ENCODE results near the gene RELCH.

Gene RELCH

GRCh38 chr18:62264984-62265383 is 77.9 kb downstream of the RELCH start:
- no peak for DNase-seq

- DNase-seq: no peak
Measured at GRCh38 chr18:62277045-62277444, 90.0 kb downstream of the RELCH start.

GRCh38 chr18:62279561-62279960 is 92.5 kb downstream of the RELCH start:
- no peak for DNase-seq

- no peak for DNase-seq
Measured at GRCh38 chr18:62280058-62280457, 93.0 kb downstream of the RELCH start.

- no peak for DNase-seq
Measured at GRCh38 chr18:62280786-62281185, 93.7 kb downstream of the RELCH start.

GRCh38 chr18:62281684-62282083 is 94.6 kb downstream of the RELCH start:
- peak; percentile 61 for DNase-seq

GRCh38 chr18:62282188-62282629 is 95.2 kb downstream of the RELCH start:
- peak; percentile 59 for DNase-seq

GRCh38 chr18:62284637-62285036 is 97.6 kb downstream of the RELCH start:
- no peak for DNase-seq

- no peak for DNase-seq
Measured at GRCh38 chr18:62285281-62285680, 98.2 kb downstream of the RELCH start.

GRCh38 chr18:62287781-62288664 is 101.0 kb downstream of the RELCH start:
- DNase-seq: no peak

GRCh38 chr18:62288665-62289008 is 101.6 kb downstream of the RELCH start:
- no peak for DNase-seq

- DNase-seq: peak; percentile 33
Measured at GRCh38 chr18:62289047-62289446, 102.0 kb downstream of the RELCH start.

- DNase-seq: no peak
Measured at GRCh38 chr18:62294073-62294472, 107.0 kb downstream of the RELCH start.

- DNase-seq: no peak
Measured at GRCh38 chr18:62300359-62300963, 113.4 kb downstream of the RELCH start.

GRCh38 chr18:62301322-62301721 is 114.3 kb downstream of the RELCH start:
- no peak for DNase-seq

- DNase-seq: no peak
Measured at GRCh38 chr18:62312851-62313250, 125.8 kb downstream of the RELCH start.

- DNase-seq: no peak
Measured at GRCh38 chr18:62318228-62319180, 131.4 kb downstream of the RELCH start.

GRCh38 chr18:62321201-62321600 is 134.1 kb downstream of the RELCH start:
- no peak for DNase-seq

GRCh38 chr18:62323483-62324180 is 136.6 kb downstream of the RELCH start:
- no peak for DNase-seq

GRCh38 chr18:62324181-62324828 is 137.2 kb downstream of the RELCH start:
- DNase-seq: no peak

- peak; percentile 77 for DNase-seq
Measured at GRCh38 chr18:62324917-62325805, 138.1 kb downstream of the RELCH start, which contains the start of gene TNFRSF11A. Gene TNFRSF11A, plus strand, starts transcription at chr18:62325310. Its CDS starts 43 bp downstream, at chr18:62325353.
